CD4-positive, alpha-beta T cell treated with Interleukin-2 at 100 ng/mL for 4 hours (primary cell): Measurements from ENCODE around the gene RAPGEF2.
"Not testable (repeated sequence)": the region's sequence is repeated elsewhere in the genome, so short reads cannot be mapped to it uniquely, and the experiment has no call there.

ENCODE experiments used
- DNase-seq: peaks from one replicate; pipeline ENCODE4 v3.0.0-alpha.2; 2020; ENCODE audit warnings: low spot score

The RAPGEF2 gene

GRCh38 chr4:159102622-159103383 lies at the start of gene RAPGEF2:
Gene RAPGEF2 (plus strand): TSS chr4:159103079. CDS start chr4:159104163, 1,084 bp downstream.
- peak; percentile 89 for DNase-seq

- no peak for DNase-seq
Measured at GRCh38 chr4:159055833-159056232, 47.0 kb upstream of the RAPGEF2 start.

GRCh38 chr4:159060161-159060560 lies 42.7 kb upstream of the RAPGEF2 start:
- no peak for DNase-seq

- no peak for DNase-seq
Measured at GRCh38 chr4:159062381-159062780, 40.5 kb upstream of the RAPGEF2 start.

- no peak for DNase-seq
Measured at GRCh38 chr4:159065513-159066240, 37.2 kb upstream of the RAPGEF2 start.

GRCh38 chr4:159068139-159068538 lies 34.7 kb upstream of the RAPGEF2 start:
- DNase-seq: not testable (repeated sequence)

GRCh38 chr4:159069922-159070321 lies 33.0 kb upstream of the RAPGEF2 start:
- no peak for DNase-seq

- DNase-seq: no peak
Measured at GRCh38 chr4:159070742-159071141, 32.1 kb upstream of the RAPGEF2 start.

GRCh38 chr4:159071178-159071968 lies 31.5 kb upstream of the RAPGEF2 start:
- no peak for DNase-seq

GRCh38 chr4:159071969-159072765 lies 30.7 kb upstream of the RAPGEF2 start:
- no peak for DNase-seq

- no peak for DNase-seq
Measured at GRCh38 chr4:159075531-159075932, 27.3 kb upstream of the RAPGEF2 start.

- DNase-seq: not testable (repeated sequence)
Measured at GRCh38 chr4:159077018-159077417, 25.9 kb upstream of the RAPGEF2 start.

GRCh38 chr4:159077702-159078495 lies 25.0 kb upstream of the RAPGEF2 start:
- peak; percentile 28 for DNase-seq

- DNase-seq: no peak
Measured at GRCh38 chr4:159079074-159079473, 23.8 kb upstream of the RAPGEF2 start.

GRCh38 chr4:159086606-159087005 lies 16.3 kb upstream of the RAPGEF2 start:
- DNase-seq: no peak

- DNase-seq: no peak
Measured at GRCh38 chr4:159090255-159090654, 12.6 kb upstream of the RAPGEF2 start.

- DNase-seq: not testable (repeated sequence)
Measured at GRCh38 chr4:159094156-159094555, 8.7 kb upstream of the RAPGEF2 start.

GRCh38 chr4:159096434-159096833 lies 6.4 kb upstream of the RAPGEF2 start:
- DNase-seq: no peak

GRCh38 chr4:159097144-159097543 lies 5.7 kb upstream of the RAPGEF2 start:
- DNase-seq: no peak

GRCh38 chr4:159097785-159098184 lies 5.1 kb upstream of the RAPGEF2 start:
- DNase-seq: no peak
